Uterus (tissue), 2 donors: ENCODE data around the gene ZDHHC14.

Experiments used
- POLR2A ChIP-seq, 2 donors: fragments of 450-650 bp; IDR thresholded peaks; one replicate each; pipeline ENCODE4 v1.6.1; 2016; ENCODE audit warnings: antibody characterized with exemption in 2 of 2, mild to moderate bottlenecking in 1 of 2, moderate library complexity in 1 of 2
- TF ChIP-seq, protein P1 (sequence below), 4 experiments: fragments of 200-600 bp in 2 of 4; fragments of 450-650 bp in 2 of 4; sonication (generic) in 2 of 4; IDR thresholded peaks; one replicate each; pipeline ENCODE4 v1.5.1; 2016 to 2019; ENCODE audit warnings: antibody characterized with exemption in 4 of 4, mild to moderate bottlenecking in 2 of 4, moderate library complexity in 1 of 4

- TF ChIP-seq, protein P1, sequence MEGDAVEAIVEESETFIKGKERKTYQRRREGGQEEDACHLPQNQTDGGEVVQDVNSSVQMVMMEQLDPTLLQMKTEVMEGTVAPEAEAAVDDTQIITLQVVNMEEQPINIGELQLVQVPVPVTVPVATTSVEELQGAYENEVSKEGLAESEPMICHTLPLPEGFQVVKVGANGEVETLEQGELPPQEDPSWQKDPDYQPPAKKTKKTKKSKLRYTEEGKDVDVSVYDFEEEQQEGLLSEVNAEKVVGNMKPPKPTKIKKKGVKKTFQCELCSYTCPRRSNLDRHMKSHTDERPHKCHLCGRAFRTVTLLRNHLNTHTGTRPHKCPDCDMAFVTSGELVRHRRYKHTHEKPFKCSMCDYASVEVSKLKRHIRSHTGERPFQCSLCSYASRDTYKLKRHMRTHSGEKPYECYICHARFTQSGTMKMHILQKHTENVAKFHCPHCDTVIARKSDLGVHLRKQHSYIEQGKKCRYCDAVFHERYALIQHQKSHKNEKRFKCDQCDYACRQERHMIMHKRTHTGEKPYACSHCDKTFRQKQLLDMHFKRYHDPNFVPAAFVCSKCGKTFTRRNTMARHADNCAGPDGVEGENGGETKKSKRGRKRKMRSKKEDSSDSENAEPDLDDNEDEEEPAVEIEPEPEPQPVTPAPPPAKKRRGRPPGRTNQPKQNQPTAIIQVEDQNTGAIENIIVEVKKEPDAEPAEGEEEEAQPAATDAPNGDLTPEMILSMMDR (IDR thresholded peaks at IDR 0.05) = no peak
- no peak for TF ChIP-seq POLR2A (IDR thresholded peaks at IDR 0.05)
Measured at GRCh38 chr6:157634546-157634945, 253.6 kb downstream of the ZDHHC14 start.
